Endothelial cell of umbilical vein (primary cell): ENCODE measurements around the gene C9orf153.

Source experiments
- EZH2 ChIP-seq: IDR thresholded peaks from 2 replicates; pipeline ENCODE4 v1.6.1; 2012; ENCODE audit warnings: borderline replicate concordance, low read depth, mild to moderate bottlenecking, moderate library complexity, low read length, inconsistent platforms; ENCODE audit not compliant: severe bottlenecking
- JUN ChIP-seq: IDR thresholded peaks from 2 replicates; pipeline ENCODE4 v1.6.1; 2011; ENCODE audit warnings: borderline replicate concordance, low read depth; ENCODE audit not compliant: insufficient read length, insufficient read depth
- MYC ChIP-seq: IDR thresholded peaks from one replicate; pipeline ENCODE4 v1.6.1; 2011; ENCODE audit warnings: mild to moderate bottlenecking, low read depth, low read length
- POLR2A ChIP-seq: IDR thresholded peaks from 2 replicates; pipeline ENCODE4 v1.6.1; 2012; ENCODE audit warnings: low read depth, mild to moderate bottlenecking, control low read depth, low read length
- POLR2AphosphoS5 ChIP-seq: IDR thresholded peaks from 2 replicates; pipeline ENCODE4 v1.6.1; 2012; ENCODE audit warnings: low read depth, mild to moderate bottlenecking, control low read depth, low read length, moderate library complexity; ENCODE audit not compliant: insufficient read depth
- TF ChIP-seq, protein P1 (sequence below), 2 donors: IDR thresholded peaks; 1 replicate in 1 of 2; 2 replicates in 1 of 2; pipeline ENCODE4 v1.5.1; 2011; ENCODE audit warnings: low read length in 2 of 2, mild to moderate bottlenecking in 2 of 2, moderate library complexity in 2 of 2, control low read depth in 1 of 2, inconsistent platforms in 1 of 2, low read depth in 1 of 2; ENCODE audit not compliant: insufficient read depth in 1 of 2; ENCODE audit errors: extremely low read depth in 1 of 2
- TF ChIP-seq, protein P2 (sequence below): IDR thresholded peaks from 2 replicates; pipeline ENCODE4 v1.6.1; 2011; ENCODE audit not compliant: insufficient read depth, insufficient read length

DNA sequence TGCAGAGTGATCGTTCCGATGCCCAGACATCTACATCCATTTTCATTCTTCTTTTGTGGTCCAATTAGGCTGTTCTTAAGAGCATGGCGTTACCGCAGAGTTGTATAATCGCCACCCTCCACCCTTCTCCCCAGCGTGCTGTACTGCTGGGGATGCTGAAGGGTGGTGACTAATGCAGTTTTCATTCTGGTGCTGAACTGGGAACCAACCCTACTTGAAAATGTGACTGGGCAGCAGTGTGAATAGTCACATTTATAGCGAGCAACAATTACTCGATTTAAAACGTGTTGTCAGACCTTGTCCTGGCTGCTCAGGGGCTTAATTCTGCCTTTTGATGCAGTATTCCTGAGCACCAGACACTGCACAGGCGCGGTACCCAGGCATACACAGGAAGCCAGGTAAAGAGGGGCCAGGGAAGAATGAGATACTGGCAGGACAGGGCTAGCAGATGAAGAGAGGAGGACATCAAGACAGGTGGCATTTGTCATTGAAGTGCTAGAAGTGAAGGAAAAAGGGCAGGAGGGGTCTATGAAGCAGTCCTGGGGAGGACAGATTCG is 23.6 kb upstream of the C9orf153 start:
- TF ChIP-seq EZH2 (no peak), POLR2A (no peak), POLR2AphosphoS5 (no peak), JUN (no peak), MYC (no peak)
- TF ChIP-seq, protein P1, sequence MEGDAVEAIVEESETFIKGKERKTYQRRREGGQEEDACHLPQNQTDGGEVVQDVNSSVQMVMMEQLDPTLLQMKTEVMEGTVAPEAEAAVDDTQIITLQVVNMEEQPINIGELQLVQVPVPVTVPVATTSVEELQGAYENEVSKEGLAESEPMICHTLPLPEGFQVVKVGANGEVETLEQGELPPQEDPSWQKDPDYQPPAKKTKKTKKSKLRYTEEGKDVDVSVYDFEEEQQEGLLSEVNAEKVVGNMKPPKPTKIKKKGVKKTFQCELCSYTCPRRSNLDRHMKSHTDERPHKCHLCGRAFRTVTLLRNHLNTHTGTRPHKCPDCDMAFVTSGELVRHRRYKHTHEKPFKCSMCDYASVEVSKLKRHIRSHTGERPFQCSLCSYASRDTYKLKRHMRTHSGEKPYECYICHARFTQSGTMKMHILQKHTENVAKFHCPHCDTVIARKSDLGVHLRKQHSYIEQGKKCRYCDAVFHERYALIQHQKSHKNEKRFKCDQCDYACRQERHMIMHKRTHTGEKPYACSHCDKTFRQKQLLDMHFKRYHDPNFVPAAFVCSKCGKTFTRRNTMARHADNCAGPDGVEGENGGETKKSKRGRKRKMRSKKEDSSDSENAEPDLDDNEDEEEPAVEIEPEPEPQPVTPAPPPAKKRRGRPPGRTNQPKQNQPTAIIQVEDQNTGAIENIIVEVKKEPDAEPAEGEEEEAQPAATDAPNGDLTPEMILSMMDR (IDR thresholded peaks at IDR 0.05; ENCODE audit: extremely low read depth in 1 of 2, insufficient read depth in 1 of 2, low read depth in 1 of 2, low read length in 2 of 2): no peak
- TF ChIP-seq, protein P2, sequence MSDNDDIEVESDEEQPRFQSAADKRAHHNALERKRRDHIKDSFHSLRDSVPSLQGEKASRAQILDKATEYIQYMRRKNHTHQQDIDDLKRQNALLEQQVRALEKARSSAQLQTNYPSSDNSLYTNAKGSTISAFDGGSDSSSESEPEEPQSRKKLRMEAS: no peak
